ENCODE measurements around the gene PLCH2. TPM values are rescaled to one million over a fixed set of nuclear protein-coding genes. Genes with fewer than 3 reads are reported as not detected.

Gene PLCH2
- 1 to 10 TPM; 1.1 to 1.9 TPM for total RNA-seq

GRCh38 chr1:2476061-2476999 is at the start of gene PLCH2:
TSS of gene PLCH2 (plus strand) at chr1:2476289. CDS start at chr1:2476589, 300 bp downstream.
- no peak for ATAC-seq (ENCODE audit: insufficient number of reproducible peaks, low FRiP score, low read depth)
- no peak for DNase-seq (ENCODE audit: low spot score)
- H3K9me3 ChIP-seq: no peaks in the 10 kb centered on the region
- H3K27ac ChIP-seq: no peak within 1 kb of the TSS
- TF ChIP-seq CTCF (IDR thresholded peaks at IDR 0.05): no peak
- no peaks in the 10 kb centered on the region for H3K27me3 ChIP-seq (replicated peaks; ENCODE audit: insufficient read depth)
- H3K36me3 ChIP-seq: no peaks in the 10 kb centered on the region
- H3K4me1 ChIP-seq (ENCODE audit: control insufficient read depth in 1 of 2, low read depth in 2 of 2): no peaks in the 10 kb centered on the region
- no peak within 1 kb of the TSS for H3K4me3 ChIP-seq

GRCh38 chr1:2426540-2426939 is 49.5 kb upstream of the PLCH2 start:
- ATAC-seq (ENCODE audit: insufficient number of reproducible peaks, low FRiP score, low read depth): no peak
- no peak for TF ChIP-seq CTCF (IDR thresholded peaks at IDR 0.05)
- Histone ChIP-seq H3K4me3 (no peak overlapping the region), H3K27me3 (replicated peaks; ENCODE audit: insufficient read depth) (peaks cover 4% of the 10 kb centered on the region), H3K36me3 (no peaks in the 10 kb centered on the region), H3K27ac (no peak overlapping the region), H3K9me3 (peaks cover 12% of the 10 kb centered on the region), H3K4me1 (ENCODE audit: control insufficient read depth in 1 of 2, low read depth in 2 of 2) (no peaks in the 10 kb centered on the region)
- no peak for DNase-seq (ENCODE audit: low spot score)

- Histone ChIP-seq H3K4me1 (ENCODE audit: control insufficient read depth in 1 of 2, low read depth in 2 of 2) (no peaks in the 10 kb centered on the region), H3K9me3 (peaks cover 12% of the 10 kb centered on the region), H3K27ac (no peak overlapping the region), H3K4me3 (no peak overlapping the region), H3K36me3 (no peaks in the 10 kb centered on the region), H3K27me3 (replicated peaks; ENCODE audit: insufficient read depth) (peaks cover 4% of the 10 kb centered on the region)
- DNase-seq (ENCODE audit: low spot score) (no peak), ATAC-seq (ENCODE audit: insufficient number of reproducible peaks, low FRiP score, low read depth) (no peak)
- TF ChIP-seq CTCF (IDR thresholded peaks at IDR 0.05): no peak
Measured at GRCh38 chr1:2427051-2427450, 49.0 kb upstream of the PLCH2 start.

GRCh38 chr1:2427976-2428375 is 48.1 kb upstream of the PLCH2 start:
- H3K27ac ChIP-seq: no peak overlapping the region
- no peak overlapping the region for H3K4me3 ChIP-seq
- ATAC-seq (ENCODE audit: insufficient number of reproducible peaks, low FRiP score, low read depth) (no peak), DNase-seq (ENCODE audit: low spot score) (no peak)
- H3K9me3 ChIP-seq: peaks cover 7% of the 10 kb centered on the region
- no peaks in the 10 kb centered on the region for H3K4me1 ChIP-seq (ENCODE audit: control insufficient read depth in 1 of 2, low read depth in 2 of 2)
- H3K27me3 ChIP-seq (replicated peaks; ENCODE audit: insufficient read depth): peaks cover 4% of the 10 kb centered on the region
- TF ChIP-seq CTCF (IDR thresholded peaks at IDR 0.05): no peak
- no peaks in the 10 kb centered on the region for H3K36me3 ChIP-seq

- Histone ChIP-seq H3K27me3 (replicated peaks; ENCODE audit: insufficient read depth) (peaks cover 4% of the 10 kb centered on the region), H3K9me3 (peaks cover 2% of the 10 kb centered on the region), H3K4me3 (no peak overlapping the region), H3K4me1 (ENCODE audit: control insufficient read depth in 1 of 2, low read depth in 2 of 2) (no peaks in the 10 kb centered on the region), H3K27ac (no peak overlapping the region), H3K36me3 (no peaks in the 10 kb centered on the region)
- DNase-seq (ENCODE audit: low spot score): no peak
- no peak for TF ChIP-seq CTCF (IDR thresholded peaks at IDR 0.05)
- no peak for ATAC-seq (ENCODE audit: insufficient number of reproducible peaks, low FRiP score, low read depth)
Measured at GRCh38 chr1:2428490-2428889, 47.6 kb upstream of the PLCH2 start.
